ENCODE data around the gene ARL8A.

DNA sequence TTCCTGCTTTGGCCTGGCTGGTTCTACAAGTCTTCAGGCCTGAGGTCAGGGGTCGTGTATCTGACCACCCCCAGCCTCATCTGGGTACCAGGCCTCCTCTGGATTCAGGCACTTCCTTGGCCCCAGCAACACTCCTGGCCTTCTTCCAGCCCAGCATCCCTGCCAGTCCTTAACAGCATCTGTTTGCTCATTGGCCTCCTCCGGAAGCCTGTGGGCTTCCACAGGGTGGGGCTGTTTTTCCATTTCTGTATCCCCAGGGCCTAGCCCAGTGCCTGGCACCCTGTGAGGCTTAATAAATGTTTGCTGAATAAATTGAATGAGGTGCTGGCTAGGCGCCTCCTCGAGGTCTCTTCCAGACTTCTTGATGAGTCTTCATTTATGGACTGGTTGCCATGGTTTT is 43.4 kb downstream of the ARL8A start:
- TF ChIP-seq EZH2phosphoT487 (IDR thresholded peaks at IDR 0.05; ENCODE audit: insufficient read depth, low read depth) (no peak), EZH2 (IDR thresholded peaks at IDR 0.05; ENCODE audit: insufficient read depth, poor library complexity, severe bottlenecking) (no peak)
